GM12864 (cell line): ENCODE measurements around the gene TSEN2.

Experiments used
- DNase-seq: peaks from one replicate; pipeline ENCODE4 v3.0.0-alpha.2; 2011; ENCODE audit warnings: low read depth
- H3K4me3 ChIP-seq: 2 replicates; pipeline ENCODE4 v1.5.1; 2011; ENCODE audit warnings: mild to moderate bottlenecking, low read depth, low read length, control low read depth
- TF ChIP-seq, protein P1 (sequence below): IDR thresholded peaks from 2 replicates; pipeline ENCODE4 v1.5.1; 2011; ENCODE audit warnings: low read depth, mild to moderate bottlenecking, moderate library complexity, low read length, control low read depth, inconsistent platforms; ENCODE audit errors: missing control alignments

Gene TSEN2

DNA sequence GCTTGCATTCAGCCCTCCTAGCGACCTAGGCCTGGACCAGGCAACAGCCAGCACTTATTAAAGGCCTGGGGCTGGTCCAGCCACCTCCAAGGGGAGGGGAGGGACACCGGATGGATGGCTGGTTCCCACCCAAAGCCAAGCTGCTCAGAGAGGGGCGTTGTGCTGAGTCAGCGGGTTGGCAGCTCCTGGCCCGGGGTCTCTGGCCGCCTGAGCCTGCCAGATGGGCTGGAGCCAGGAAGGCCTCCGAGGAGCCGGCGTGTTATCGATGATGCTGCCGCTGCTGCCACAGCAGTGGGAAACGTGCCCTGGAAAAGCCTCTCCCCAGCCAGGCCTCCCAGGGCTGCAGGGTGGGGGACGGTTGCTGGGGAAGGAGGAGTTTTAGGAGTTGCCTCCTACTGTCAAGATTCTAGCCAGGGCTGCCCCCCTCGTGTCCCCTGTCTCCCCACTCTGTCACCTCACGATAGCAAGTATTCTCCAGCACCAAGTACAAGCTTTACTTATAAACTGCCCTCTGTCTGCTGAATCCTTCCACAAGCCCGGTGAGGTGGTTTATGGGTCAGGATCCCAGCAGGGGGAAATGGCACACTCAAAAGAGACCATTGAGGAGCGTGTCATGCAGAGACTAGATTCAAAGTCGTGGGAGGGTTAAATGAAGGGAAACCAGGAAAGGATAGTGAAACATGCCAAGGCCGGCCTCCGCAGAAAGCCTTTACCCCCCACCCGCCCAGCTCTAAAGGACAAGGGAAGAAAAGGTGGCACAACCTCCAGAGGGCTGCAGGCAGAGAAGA lies 43.2 kb upstream of the TSEN2 start:
- no peak for DNase-seq
- TF ChIP-seq, protein P1, sequence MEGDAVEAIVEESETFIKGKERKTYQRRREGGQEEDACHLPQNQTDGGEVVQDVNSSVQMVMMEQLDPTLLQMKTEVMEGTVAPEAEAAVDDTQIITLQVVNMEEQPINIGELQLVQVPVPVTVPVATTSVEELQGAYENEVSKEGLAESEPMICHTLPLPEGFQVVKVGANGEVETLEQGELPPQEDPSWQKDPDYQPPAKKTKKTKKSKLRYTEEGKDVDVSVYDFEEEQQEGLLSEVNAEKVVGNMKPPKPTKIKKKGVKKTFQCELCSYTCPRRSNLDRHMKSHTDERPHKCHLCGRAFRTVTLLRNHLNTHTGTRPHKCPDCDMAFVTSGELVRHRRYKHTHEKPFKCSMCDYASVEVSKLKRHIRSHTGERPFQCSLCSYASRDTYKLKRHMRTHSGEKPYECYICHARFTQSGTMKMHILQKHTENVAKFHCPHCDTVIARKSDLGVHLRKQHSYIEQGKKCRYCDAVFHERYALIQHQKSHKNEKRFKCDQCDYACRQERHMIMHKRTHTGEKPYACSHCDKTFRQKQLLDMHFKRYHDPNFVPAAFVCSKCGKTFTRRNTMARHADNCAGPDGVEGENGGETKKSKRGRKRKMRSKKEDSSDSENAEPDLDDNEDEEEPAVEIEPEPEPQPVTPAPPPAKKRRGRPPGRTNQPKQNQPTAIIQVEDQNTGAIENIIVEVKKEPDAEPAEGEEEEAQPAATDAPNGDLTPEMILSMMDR: no peak
- H3K4me3 ChIP-seq: no peak overlapping the region

DNA sequence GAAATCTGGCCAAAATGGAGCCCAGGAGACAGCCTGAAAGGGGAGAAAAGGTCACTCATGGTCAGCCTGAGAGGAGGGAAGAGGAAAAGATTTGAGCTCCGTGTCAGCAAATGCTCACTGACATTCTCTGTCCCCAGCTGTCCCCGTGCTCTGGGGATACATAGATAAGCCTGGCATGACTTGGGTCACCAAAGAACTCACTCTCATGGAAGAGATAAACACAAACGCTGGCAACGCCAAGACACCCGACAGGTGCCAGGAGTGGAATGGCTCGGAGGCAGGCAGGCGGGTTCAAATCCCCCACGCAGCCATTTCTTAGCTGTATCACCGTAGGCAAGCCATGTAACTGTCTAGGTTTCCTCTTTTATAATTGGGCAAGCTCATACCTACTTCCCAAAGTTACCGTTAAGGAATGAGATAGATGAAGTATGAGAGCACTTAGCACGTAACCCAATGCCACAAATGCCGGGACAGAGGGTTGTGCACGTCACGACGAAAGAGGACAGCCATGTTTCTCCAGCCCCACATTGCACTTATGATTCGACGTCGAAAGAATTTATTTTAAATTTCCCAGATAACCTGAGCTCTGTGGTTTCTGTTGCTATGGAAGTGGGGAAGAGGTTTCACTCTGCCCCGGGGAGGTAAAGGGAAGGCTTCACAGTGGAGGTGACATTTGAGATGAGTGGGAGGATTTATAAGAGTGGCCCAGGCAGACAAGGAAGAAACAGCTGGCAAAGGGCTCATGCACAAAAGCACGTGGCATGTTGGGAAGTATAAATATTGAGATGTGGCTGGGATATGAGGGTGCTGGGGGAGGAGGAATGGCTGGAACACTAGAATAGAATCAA lies 41.4 kb upstream of the TSEN2 start:
- DNase-seq: no peak
- no peak overlapping the region for H3K4me3 ChIP-seq
- TF ChIP-seq, protein P1: no peak

DNA sequence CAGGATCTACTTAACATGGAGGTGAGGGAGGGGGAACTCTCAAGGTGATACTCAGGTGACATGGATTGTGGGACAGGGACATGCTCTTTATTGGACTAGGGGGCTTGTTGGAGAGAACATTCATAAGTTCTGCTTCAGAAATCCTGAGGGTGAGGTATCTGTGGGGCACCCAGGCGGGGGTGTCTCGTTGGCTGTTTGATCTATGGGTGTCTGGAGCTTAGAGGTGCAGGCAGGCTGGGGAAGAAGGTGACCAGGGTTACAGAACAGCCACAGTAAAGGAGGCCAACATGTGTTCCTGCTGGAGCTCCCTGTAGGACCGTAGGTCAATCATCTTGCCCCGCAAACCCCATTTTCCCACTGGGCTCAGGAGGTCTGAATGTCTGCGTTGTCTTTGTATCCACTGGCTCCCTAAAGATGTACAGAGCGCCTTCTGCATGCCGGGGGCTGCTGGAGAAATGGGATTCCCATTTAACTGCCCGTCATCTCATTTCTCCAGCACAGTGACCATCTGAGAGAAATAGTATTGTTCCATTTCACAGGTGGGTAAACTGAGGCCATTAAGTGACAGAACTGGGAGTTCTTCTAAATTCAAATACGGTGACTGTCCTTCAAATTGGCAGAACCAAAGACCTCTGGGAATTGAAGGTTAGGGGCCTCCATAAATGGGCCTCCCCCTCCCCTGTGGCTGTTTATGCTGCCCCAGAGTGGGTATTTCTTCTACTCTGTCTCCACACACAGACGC lies 40.3 kb upstream of the TSEN2 start:
- H3K4me3 ChIP-seq: no peak overlapping the region
- TF ChIP-seq, protein P1: no peak
- no peak for DNase-seq

DNA sequence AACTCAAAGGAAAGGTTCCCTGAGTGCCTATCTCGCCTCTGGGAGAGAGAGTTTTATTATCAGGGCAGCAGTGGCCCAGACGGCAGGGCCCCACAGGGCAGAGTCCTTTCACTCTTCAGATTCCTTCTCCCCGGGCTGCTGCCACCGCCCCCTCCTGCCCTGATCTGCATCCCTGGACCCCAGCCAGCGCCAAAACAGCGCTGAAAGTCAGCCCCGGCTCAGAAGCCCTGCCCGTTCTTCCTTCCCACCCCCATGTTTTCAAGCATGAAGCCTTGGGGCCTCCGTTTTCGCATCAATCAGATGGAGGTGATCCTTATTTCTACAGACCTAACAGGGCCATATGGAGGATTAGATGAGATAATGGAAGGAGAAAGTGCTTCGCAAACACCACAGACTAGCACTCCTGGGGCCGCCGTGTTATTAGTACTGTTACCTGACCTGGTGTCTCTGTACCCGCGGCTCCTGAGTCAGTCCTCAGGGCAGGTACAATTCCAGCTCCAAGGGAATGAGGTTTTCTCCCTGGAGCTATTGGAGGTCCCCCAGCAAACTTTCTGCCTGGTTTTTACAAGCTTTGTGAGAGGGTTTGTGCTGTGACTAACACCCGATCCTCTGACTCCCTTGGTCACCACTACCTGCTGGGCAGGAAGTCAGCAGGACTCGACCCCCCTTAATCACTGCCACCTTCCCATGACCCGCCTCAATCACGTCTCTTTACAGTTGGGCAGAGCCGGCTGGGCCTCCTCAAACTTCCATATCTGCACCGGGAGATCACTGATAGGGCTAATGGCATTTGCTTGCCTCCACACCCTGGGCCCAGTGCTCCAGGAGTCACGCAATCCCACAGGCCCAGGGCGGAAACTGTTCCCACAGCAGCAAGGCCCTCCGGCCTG lies 39.5 kb upstream of the TSEN2 start:
- H3K4me3 ChIP-seq: no peak overlapping the region
- DNase-seq: no peak
- TF ChIP-seq, protein P1: no peak

DNA sequence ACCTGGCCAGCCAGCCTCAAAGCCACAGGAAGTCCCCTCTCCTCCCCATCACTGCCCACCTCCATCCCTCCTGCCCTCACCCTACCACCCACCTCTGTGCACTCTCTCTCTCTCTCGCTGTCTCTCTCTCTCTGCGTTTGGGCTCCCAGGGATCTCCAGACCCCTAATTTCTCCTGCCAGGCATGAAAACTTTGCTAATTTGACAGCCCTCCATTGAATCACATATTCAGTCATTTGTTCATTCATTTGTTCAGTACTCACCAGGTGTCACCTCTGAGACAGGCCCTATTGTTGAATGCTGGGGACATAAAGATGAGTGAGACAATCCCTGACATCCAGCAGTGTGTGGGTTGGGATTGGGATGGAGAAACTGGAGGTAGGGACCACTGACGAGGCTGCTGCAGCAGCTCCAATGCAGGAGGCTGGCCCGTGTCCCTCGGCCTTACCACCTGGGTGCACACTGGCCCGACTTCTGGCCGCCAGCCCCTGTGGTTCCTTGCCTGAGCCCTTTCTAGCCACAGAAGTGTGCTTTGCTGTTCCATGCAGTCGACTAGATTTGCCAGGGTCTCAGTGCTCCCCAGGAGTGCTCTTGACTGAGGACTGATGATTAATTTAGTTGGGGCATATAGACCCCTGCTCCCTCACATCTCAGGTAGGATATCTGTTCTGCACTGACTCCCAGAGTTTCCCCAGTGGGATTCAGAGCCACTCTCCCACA lies 38.6 kb upstream of the TSEN2 start:
- no peak overlapping the region for H3K4me3 ChIP-seq
- TF ChIP-seq, protein P1: no peak
- DNase-seq: no peak

DNA sequence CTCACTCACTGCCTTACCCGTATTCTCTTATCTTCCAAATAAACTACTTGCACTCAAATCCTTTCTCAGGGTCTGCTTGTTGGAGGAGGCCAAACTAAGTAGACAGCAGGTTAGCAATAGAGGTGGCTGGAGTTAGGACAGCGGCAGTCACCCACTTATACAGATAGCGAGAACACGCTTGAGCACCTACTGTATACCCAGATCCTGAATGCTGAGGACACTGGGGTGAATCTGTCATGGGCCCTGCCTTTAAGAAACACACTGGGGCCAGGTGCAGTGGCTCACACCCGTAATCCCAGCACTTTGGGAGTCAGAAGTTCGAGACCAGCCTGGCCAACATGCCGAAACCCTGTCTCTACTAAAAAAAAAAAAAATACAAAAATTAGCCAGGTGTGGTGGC lies 38.0 kb upstream of the TSEN2 start:
- no peak for DNase-seq
- H3K4me3 ChIP-seq: no peak overlapping the region
- TF ChIP-seq, protein P1: no peak
